Gastrocnemius medialis (tissue), 4 donors: Measurements from ENCODE around the gene MED13L. TPM values are rescaled to one million over a fixed set of nuclear protein-coding genes. Genes with fewer than 3 reads are reported as not detected.

ENCODE experiments used
- ATAC-seq, 2 donors: fragments of 150-250 bp; one replicate each; pipeline ENCODE4 v1.9.1; 2016
- DNase-seq, 2 donors: peaks; one replicate each; pipeline ENCODE4 v3.0.0-alpha.2; 2019
- H3K27ac ChIP-seq, 4 donors: fragments of 200-600 bp; sonication (generic); 1 replicate in 1 of 4; 2 replicates in 3 of 4; pipeline ENCODE4 v1.5.1; 2016 to 2018; ENCODE audit warnings: mild to moderate bottlenecking in 2 of 4, moderate library complexity in 1 of 4
- H3K27me3 ChIP-seq, 3 donors: fragments of 200-600 bp; sonication (generic) in 2 of 3; 1 replicate in 1 of 3; 2 replicates in 2 of 3; pipeline versions ENCODE4 v1.5.1 to v1.6.0; 2016 to 2019; ENCODE audit warnings: mild to moderate bottlenecking in 1 of 3, moderate library complexity in 1 of 3
- H3K36me3 ChIP-seq, 2 donors: fragments of 200-600 bp; sonication (generic) in 1 of 2; one replicate each; pipeline ENCODE4 v1.5.1; 2017 to 2018
- H3K4me1 ChIP-seq, 2 donors: fragments of 200-600 bp; sonication (generic) in 1 of 2; one replicate each; pipeline ENCODE4 v1.5.1; 2016 to 2017; ENCODE audit warnings: mild to moderate bottlenecking in 2 of 2
- H3K4me3 ChIP-seq, 4 donors: fragments of 200-600 bp; sonication (generic) in 3 of 4; 1 replicate in 1 of 4; 2 replicates in 3 of 4; pipeline ENCODE4 v1.5.1; 2016 to 2019; ENCODE audit warnings: mild to moderate bottlenecking in 2 of 4
- H3K9me3 ChIP-seq, 3 donors: fragments of 200-600 bp; sonication (generic) in 2 of 3; 1 replicate in 1 of 3; 2 replicates in 2 of 3; pipeline ENCODE4 v1.5.1; 2016 to 2019
- CTCF ChIP-seq, 5 experiments: fragments of 450-650 bp in 3 of 5; fragments of 200-600 bp in 2 of 5; sonication (generic) in 2 of 5; IDR thresholded peaks in 4 of 5; conservative IDR thresholded peaks in 1 of 5; 1 replicate in 4 of 5; 2 replicates in 1 of 5; pipeline ENCODE4 v1.5.1; 2016 to 2019; ENCODE audit warnings: antibody characterized with exemption in 5 of 5, mild to moderate bottlenecking in 3 of 5, moderate library complexity in 3 of 5
- POLR2A ChIP-seq, 2 donors: fragments of 450-650 bp; IDR thresholded peaks; one replicate each; pipeline ENCODE4 v1.6.1; 2017; ENCODE audit warnings: antibody characterized with exemption in 2 of 2, mild to moderate bottlenecking in 2 of 2, moderate library complexity in 2 of 2
- in situ Hi-C, 4 donors: fragments of 200-750 bp; cut with MboI; loops; one replicate each; pipeline versions ENCODE4 v1.15.0 to v1.8.0; 2017; ENCODE audit warnings: low sequenced_read_pairs in 4 of 4
- intact Hi-C: fragments of 100-400 bp; cut with DNase I; formaldehyde crosslinking; loops from one replicate; pipeline ENCODE4 v1.15.1; 2023; ENCODE audit warnings: low total_unique reads
- total RNA-seq, 4 donors: library from RNA; depleted of rRNA; stranded (reverse); fragments of >200 nt; gene quantifications; one replicate each; pipeline versions ENCODE4 v1.1.0 to v1.2.3, GENCODE V29; 2016

Gene MED13L
- total RNA-seq, 4 donors from 2014 or later, result 59.5 to 92.6 (median 74.1) TPM

- H3K27me3 ChIP-seq, result no peaks in the 10 kb centered on the region
- ATAC-seq (no peak), DNase-seq (no peak)
- no peaks in the 10 kb centered on the region for H3K36me3 ChIP-seq
- H3K4me1 ChIP-seq, result peaks cover 41 to 52% of the 10 kb centered on the region in 2 donors
- in situ Hi-C loops, result loop anchor here in 2 of 4 donors (25.0 kb wide), 2 partner anchors 113 to 362 kb away; no protein-coding TSS in a partner anchor
- no peak overlapping the region for H3K4me3 ChIP-seq
- H3K27ac ChIP-seq, result no peak overlapping the region
- TF ChIP-seq CTCF (IDR thresholded peaks at IDR 0.05 in 4 of 5, conservative IDR thresholded peaks at IDR 0.05 in 1 of 5) (no peak), POLR2A (IDR thresholded peaks at IDR 0.05) (no peak)
- H3K9me3 ChIP-seq, result no peaks in the 10 kb centered on the region
- intact Hi-C loops, result no loop called here
These were observed 27.6 kb downstream of the MED13L start for GRCh38 chr12:116249938-116250337.

GRCh38 chr12:116248930-116249329 is 28.6 kb downstream of the MED13L start:
- in situ Hi-C loops, result loop anchor here in 1 of 4 donors (25.0 kb wide), 1 partner anchor 112 kb away; no protein-coding TSS in a partner anchor
- Histone ChIP-seq H3K36me3 (no peaks in the 10 kb centered on the region), H3K9me3 (no peaks in the 10 kb centered on the region), H3K27ac (peak overlapping the region in 3 of 4 donors; percentile 1 to 37 (median 7)), H3K4me3 (no peak overlapping the region), H3K27me3 (no peaks in the 10 kb centered on the region), H3K4me1 (peaks cover 41 to 51% of the 10 kb centered on the region in 2 donors)
- intact Hi-C loops, result no loop called here
- DNase-seq (no peak), ATAC-seq (no peak)
- TF ChIP-seq POLR2A (IDR thresholded peaks at IDR 0.05) (no peak), CTCF (IDR thresholded peaks at IDR 0.05 in 4 of 5, conservative IDR thresholded peaks at IDR 0.05 in 1 of 5) (no peak)

GRCh38 chr12:116248433-116248832 is 29.1 kb downstream of the MED13L start:
- Histone ChIP-seq H3K4me1 (peaks cover 45 to 56% of the 10 kb centered on the region in 2 donors), H3K27me3 (no peaks in the 10 kb centered on the region), H3K36me3 (no peaks in the 10 kb centered on the region), H3K27ac (peak overlapping the region in 2 of 4 donors; percentile 1 to 55), H3K9me3 (no peaks in the 10 kb centered on the region), H3K4me3 (no peak overlapping the region)
- DNase-seq (no peak), ATAC-seq (no peak)
- TF ChIP-seq CTCF (IDR thresholded peaks at IDR 0.05 in 4 of 5, conservative IDR thresholded peaks at IDR 0.05 in 1 of 5) (no peak), POLR2A (IDR thresholded peaks at IDR 0.05) (no peak)
- intact Hi-C loops (no loop called here), in situ Hi-C loops (loop anchor here in 1 of 4 donors (25.0 kb wide), 1 partner anchor 111 kb away; no protein-coding TSS in a partner anchor)

- DNase-seq (no peak), ATAC-seq (no peak)
- Histone ChIP-seq H3K4me1 (peaks cover 54 to 67% of the 10 kb centered on the region in 2 donors), H3K4me3 (no peak overlapping the region), H3K36me3 (no peaks in the 10 kb centered on the region), H3K27ac (peak overlapping the region in 1 of 4 donors; percentile 8), H3K27me3 (no peaks in the 10 kb centered on the region), H3K9me3 (no peaks in the 10 kb centered on the region)
- TF ChIP-seq CTCF (IDR thresholded peaks at IDR 0.05 in 4 of 5, conservative IDR thresholded peaks at IDR 0.05 in 1 of 5) (no peak), POLR2A (IDR thresholded peaks at IDR 0.05) (no peak)
- in situ Hi-C loops, result loop anchor here in 1 of 4 donors (25.0 kb wide), 1 partner anchor 110 kb away; no protein-coding TSS in a partner anchor
- intact Hi-C loops, result no loop called here
These were observed 30.1 kb downstream of the MED13L start for GRCh38 chr12:116247377-116247776.
